Measurements from ENCODE around the gene ANGEL1. TPM values are rescaled to one million over a fixed set of nuclear protein-coding genes. Genes with fewer than 3 reads are reported as not detected.

The ANGEL1 gene
- total and polyA plus RNA-seq, 2 of the 13 experiments (the other 11 are each of a cell fraction or from before 2014, with no cell fraction given), result 14.3 to 20.1 TPM

DNA sequence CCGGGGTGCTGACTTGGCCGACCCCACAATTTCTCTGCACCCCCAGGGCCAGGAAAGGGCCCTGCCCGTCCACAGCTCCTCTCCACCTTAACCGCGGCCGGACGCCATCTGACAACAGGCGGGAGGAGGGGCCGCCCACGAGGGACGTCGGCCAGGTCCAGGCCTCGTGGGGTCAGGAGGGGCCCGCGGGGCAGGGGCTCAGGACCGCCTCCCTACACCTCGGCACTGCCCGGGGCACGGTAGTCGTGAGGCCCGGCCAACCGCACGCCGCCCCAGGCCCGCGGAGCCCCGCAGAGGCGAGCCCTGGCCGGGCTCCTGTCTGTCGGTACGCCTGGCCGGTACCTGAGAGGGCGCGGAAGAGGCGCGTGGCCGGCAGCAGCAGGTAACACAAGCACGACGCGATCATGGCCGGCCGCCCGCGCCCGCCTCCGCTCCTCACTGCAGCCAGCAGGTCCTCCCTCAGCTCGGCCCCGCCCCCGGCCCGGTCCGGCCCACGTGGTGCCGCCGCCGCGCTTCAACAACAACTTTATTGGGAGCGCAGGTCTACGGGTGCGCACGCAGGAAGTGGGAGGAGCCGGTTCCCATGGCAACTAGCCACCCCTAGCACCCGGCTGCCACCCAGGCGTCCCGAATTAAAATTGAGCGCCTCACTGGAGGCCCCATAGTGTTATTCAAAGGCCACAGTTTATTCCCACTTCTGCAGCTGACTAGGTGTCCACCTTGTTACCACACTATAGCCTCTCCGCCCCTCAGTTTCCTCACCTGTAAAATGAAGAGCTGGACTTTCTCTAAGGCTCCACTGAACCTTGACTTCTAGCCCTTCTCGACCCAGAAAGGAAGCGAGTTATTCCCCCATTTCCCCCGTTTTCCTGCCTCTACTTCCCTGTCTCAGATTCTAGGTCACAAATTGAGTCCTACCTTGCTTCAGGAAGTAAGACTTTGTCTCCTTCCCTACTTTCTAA is at the start of gene ANGEL1 (continued):
- no peak for TF ChIP-seq ZNF629 (CRISPR knock-in tag; conservative IDR thresholded peaks at IDR 0.05)
- no peak for TF ChIP-seq MATR3 (CRISPR knock-in tag; IDR thresholded peaks at IDR 0.05)
- TF ChIP-seq TMF1 (CRISPR knock-in tag; IDR thresholded peaks at IDR 0.05; ENCODE audit: low read depth), result peak; percentile 88; the same call in 1 of the 2 replicates
- TF ChIP-seq DPF2 (CRISPR knock-in tag; IDR thresholded peaks at IDR 0.05; ENCODE audit: borderline replicate concordance, low read depth), result no peak
- TF ChIP-seq, protein P1, sequence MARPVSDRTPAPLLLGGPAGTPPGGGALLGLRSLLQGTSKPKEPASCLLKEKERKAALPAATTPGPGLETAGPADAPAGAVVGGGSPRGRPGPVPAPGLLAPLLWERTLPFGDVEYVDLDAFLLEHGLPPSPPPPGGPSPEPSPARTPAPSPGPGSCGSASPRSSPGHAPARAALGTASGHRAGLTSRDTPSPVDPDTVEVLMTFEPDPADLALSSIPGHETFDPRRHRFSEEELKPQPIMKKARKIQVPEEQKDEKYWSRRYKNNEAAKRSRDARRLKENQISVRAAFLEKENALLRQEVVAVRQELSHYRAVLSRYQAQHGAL (CRISPR knock-in tag; IDR thresholded peaks at IDR 0.05; ENCODE audit: not compliant biosample characterization), result no peak
- TF ChIP-seq, protein P2, sequence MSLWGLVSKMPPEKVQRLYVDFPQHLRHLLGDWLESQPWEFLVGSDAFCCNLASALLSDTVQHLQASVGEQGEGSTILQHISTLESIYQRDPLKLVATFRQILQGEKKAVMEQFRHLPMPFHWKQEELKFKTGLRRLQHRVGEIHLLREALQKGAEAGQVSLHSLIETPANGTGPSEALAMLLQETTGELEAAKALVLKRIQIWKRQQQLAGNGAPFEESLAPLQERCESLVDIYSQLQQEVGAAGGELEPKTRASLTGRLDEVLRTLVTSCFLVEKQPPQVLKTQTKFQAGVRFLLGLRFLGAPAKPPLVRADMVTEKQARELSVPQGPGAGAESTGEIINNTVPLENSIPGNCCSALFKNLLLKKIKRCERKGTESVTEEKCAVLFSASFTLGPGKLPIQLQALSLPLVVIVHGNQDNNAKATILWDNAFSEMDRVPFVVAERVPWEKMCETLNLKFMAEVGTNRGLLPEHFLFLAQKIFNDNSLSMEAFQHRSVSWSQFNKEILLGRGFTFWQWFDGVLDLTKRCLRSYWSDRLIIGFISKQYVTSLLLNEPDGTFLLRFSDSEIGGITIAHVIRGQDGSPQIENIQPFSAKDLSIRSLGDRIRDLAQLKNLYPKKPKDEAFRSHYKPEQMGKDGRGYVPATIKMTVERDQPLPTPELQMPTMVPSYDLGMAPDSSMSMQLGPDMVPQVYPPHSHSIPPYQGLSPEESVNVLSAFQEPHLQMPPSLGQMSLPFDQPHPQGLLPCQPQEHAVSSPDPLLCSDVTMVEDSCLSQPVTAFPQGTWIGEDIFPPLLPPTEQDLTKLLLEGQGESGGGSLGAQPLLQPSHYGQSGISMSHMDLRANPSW (CRISPR knock-in tag; IDR thresholded peaks at IDR 0.05; ENCODE audit: borderline replicate concordance), result no peak
- TF ChIP-seq ZNF251 (CRISPR knock-in tag; IDR thresholded peaks at IDR 0.05), result no peak
- TF ChIP-seq, protein P3, sequence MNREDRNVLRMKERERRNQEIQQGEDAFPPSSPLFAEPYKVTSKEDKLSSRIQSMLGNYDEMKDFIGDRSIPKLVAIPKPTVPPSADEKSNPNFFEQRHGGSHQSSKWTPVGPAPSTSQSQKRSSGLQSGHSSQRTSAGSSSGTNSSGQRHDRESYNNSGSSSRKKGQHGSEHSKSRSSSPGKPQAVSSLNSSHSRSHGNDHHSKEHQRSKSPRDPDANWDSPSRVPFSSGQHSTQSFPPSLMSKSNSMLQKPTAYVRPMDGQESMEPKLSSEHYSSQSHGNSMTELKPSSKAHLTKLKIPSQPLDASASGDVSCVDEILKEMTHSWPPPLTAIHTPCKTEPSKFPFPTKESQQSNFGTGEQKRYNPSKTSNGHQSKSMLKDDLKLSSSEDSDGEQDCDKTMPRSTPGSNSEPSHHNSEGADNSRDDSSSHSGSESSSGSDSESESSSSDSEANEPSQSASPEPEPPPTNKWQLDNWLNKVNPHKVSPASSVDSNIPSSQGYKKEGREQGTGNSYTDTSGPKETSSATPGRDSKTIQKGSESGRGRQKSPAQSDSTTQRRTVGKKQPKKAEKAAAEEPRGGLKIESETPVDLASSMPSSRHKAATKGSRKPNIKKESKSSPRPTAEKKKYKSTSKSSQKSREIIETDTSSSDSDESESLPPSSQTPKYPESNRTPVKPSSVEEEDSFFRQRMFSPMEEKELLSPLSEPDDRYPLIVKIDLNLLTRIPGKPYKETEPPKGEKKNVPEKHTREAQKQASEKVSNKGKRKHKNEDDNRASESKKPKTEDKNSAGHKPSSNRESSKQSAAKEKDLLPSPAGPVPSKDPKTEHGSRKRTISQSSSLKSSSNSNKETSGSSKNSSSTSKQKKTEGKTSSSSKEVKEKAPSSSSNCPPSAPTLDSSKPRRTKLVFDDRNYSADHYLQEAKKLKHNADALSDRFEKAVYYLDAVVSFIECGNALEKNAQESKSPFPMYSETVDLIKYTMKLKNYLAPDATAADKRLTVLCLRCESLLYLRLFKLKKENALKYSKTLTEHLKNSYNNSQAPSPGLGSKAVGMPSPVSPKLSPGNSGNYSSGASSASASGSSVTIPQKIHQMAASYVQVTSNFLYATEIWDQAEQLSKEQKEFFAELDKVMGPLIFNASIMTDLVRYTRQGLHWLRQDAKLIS (CRISPR knock-in tag; IDR thresholded peaks at IDR 0.05), result no peak
- no peak for TF ChIP-seq DNMT3B (CRISPR knock-in tag; conservative IDR thresholded peaks at IDR 0.05)
- TF ChIP-seq, protein P4, sequence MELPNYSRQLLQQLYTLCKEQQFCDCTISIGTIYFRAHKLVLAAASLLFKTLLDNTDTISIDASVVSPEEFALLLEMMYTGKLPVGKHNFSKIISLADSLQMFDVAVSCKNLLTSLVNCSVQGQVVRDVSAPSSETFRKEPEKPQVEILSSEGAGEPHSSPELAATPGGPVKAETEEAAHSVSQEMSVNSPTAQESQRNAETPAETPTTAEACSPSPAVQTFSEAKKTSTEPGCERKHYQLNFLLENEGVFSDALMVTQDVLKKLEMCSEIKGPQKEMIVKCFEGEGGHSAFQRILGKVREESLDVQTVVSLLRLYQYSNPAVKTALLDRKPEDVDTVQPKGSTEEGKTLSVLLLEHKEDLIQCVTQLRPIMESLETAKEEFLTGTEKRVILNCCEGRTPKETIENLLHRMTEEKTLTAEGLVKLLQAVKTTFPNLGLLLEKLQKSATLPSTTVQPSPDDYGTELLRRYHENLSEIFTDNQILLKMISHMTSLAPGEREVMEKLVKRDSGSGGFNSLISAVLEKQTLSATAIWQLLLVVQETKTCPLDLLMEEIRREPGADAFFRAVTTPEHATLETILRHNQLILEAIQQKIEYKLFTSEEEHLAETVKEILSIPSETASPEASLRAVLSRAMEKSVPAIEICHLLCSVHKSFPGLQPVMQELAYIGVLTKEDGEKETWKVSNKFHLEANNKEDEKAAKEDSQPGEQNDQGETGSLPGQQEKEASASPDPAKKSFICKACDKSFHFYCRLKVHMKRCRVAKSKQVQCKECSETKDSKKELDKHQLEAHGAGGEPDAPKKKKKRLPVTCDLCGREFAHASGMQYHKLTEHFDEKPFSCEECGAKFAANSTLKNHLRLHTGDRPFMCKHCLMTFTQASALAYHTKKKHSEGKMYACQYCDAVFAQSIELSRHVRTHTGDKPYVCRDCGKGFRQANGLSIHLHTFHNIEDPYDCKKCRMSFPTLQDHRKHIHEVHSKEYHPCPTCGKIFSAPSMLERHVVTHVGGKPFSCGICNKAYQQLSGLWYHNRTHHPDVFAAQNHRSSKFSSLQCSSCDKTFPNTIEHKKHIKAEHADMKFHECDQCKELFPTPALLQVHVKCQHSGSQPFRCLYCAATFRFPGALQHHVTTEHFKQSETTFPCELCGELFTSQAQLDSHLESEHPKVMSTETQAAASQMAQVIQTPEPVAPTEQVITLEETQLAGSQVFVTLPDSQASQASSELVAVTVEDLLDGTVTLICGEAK (IDR thresholded peaks at IDR 0.05), result peak; percentile 100
- TF ChIP-seq, protein P4 (CRISPR knock-in tag; IDR thresholded peaks at IDR 0.05), result peak; percentile 100

Measured in HepG2 (cell line).